Motor neuron (in vitro differentiated cells): Measurements from ENCODE around the gene NKX2-2. TPM values are rescaled to one million over a fixed set of nuclear protein-coding genes. Genes with fewer than 3 reads are reported as not detected.

Source experiments
- ATAC-seq, 8 experiments: fragments of 200-7000 bp; cut with Tn5 transposase; replicated peaks in 6 of 8; 2 replicates each; pipeline ENCODE4 v1.8.0; 2021; ENCODE audit warnings: mild to moderate bottlenecking in 8 of 8, moderate library complexity in 8 of 8
- H3K27ac ChIP-seq, 2 donors: fragments of 250-450 bp; sonication (Bioruptor Pico); 2 replicates each; pipeline ENCODE4 v1.9.0; 2021; ENCODE audit warnings: antibody characterized with exemption in 2 of 2, mild to moderate bottlenecking in 2 of 2, moderate library complexity in 1 of 2
- H3K4me1 ChIP-seq, 2 donors: fragments of 250-450 bp; sonication (Bioruptor Pico); replicated peaks in 1 of 2; 2 replicates each; pipeline ENCODE4 v1.6.1; 2021; ENCODE audit warnings: antibody characterized with exemption in 2 of 2, mild to moderate bottlenecking in 2 of 2, moderate library complexity in 1 of 2
- H3K4me3 ChIP-seq, 5 donors: fragments of 250-450 bp; sonication (Bioruptor Pico); 2 replicates each; pipeline ENCODE4 v1.9.0; 2021; ENCODE audit warnings: antibody characterized with exemption in 5 of 5, mild to moderate bottlenecking in 5 of 5, moderate library complexity in 4 of 5
- WGBS, 10 experiments: fragments of 450-650 bp; shearing (Covaris generic); methylation state at CpG; one replicate each; pipeline ENCODE4 v1.0.0; 2022; 5-methylcytosine and 5-hydroxymethylcytosine counted together
- in situ Hi-C, 9 experiments: fragments of 400-800 bp; cut with MboI; loops; one replicate each; pipeline ENCODE4 v1.15.0; 2021; ENCODE audit warnings: low sequenced_read_pairs in 9 of 9, low pct_unique_long_range_greater_than_20kb in 2 of 9; ENCODE audit not compliant: unreplicated experiment in 9 of 9
- total RNA-seq, 8 experiments: library from RNA; unstranded; fragments of 300-600 nt; gene quantifications; 2 replicates each; pipeline versions ENCODE4 v1.2.3 to v1.2.4, GENCODE V29; 2022

NKX2-2 gene
- total RNA-seq, 8 experiments from 2014 or later = 0.05 to 3.8 (median 0.15) TPM; not detected in 3

DNA sequence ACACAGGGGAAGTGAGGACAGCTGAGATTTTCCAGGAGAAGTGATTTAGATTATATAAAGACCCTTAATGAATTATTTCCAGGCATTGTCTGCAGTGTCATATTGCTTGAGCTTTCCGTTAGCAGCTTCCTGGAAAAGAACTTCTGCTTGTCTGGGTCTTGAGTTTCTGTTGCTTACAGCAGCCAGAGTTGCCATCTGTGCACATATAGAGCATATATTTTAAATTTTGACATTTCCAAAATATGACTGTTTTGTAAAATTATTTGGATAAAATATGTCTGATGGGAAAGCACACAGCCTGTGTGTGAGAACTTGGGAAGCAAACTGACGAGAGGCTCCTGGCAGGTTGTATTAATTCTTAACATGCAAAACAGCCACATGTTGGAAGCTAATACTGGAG lies 21.0 kb upstream of the NKX2-2 start:
- ATAC-seq = no peak
- in situ Hi-C loops = no loop called here
- H3K27ac ChIP-seq = no peak overlapping the region

DNA sequence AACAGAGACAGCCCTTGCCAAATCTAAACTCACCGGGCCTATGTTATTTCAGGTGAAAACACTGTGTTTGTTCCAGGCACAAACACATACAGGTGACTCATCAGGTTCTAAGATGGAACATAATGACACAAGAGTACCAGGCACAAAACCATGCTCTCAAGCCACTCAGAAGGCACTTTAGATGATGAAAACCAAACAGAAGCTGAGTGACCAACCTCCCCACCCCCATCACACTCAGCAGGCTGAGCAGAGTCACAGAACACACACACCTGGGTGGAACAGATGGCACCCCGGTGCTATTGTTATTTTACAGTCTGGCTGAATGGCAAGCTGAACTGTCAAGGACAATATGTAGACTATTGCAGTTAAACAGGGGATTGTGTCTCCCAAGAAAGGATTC lies 20.6 kb upstream of the NKX2-2 start:
- 21 to 76% (median 59%) methylated on average over 1 to 2 of the region's 2 CpGs; no CpG with 5 or more reads in 6 of the 10 experiments for WGBS, 10 experiments
- Histone ChIP-seq H3K4me1 (no peaks in the 10 kb centered on the region), H3K4me3 (no peak overlapping the region), H3K27ac (no peak overlapping the region)
- in situ Hi-C loops = no loop called here
- ATAC-seq = no peak

More for the DNA sequence above, 21.0 kb upstream of the NKX2-2 start:
- WGBS, 10 experiments = 5 to 86% (median 74%) methylated on average over 1 to 2 of the region's 2 CpGs; no CpG with 5 or more reads in 2 of the 10 experiments
- Histone ChIP-seq H3K4me1 (no peaks in the 10 kb centered on the region), H3K4me3 (no peak overlapping the region)

DNA sequence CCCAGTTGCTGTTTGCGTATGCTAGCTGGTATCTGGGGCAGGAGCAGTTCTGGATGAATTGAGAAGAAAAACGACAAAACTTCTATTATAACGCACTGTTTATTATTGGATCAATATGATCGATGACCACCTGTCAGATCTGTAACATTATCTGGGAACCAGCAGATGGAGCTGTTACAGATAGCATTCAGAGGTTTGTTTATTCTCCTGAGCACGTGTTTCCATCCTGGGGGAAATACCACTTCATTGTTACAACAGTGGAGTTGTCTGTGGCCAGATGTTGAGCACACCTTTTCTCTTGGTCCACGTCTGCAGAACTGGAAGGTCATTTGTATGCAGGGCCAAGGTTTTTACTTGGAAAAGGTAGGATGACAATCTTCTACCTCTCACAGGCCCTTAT lies 16.0 kb upstream of the NKX2-2 start:
- in situ Hi-C loops = no loop called here
- WGBS, 10 experiments = 0 to 58% (median 19%) methylated on average over 1 to 5 of the region's 6 CpGs; no CpG with 5 or more reads in 3 of the 10 experiments
- ATAC-seq = peak in 3 of 8 experiments; percentile 46 to 63 (median 61)
- H3K4me1 ChIP-seq = no peaks in the 10 kb centered on the region
- H3K4me3 ChIP-seq = no peak overlapping the region
- no peak overlapping the region for H3K27ac ChIP-seq

DNA sequence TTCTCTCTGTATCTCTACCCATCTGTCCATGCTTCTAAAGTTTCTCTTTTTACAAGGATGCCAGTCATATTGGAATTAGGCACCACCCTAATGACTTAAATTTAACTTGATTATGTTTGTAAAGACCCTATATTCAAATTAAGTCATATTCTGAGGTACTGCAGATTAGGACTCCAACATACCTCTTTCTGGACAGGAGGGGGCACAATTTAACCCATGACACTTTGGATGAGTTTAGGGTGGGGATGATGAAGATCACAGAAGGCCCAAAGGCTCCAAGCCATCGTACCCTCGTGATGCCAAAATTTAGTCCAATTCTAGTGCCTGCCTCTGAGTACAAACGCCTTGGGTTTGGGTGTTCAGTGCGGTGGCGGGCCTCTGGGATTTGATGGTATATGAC lies 15.0 kb upstream of the NKX2-2 start:
- H3K4me1 ChIP-seq = no peaks in the 10 kb centered on the region
- no peak for ATAC-seq
- no peak overlapping the region for H3K4me3 ChIP-seq
- no peak overlapping the region for H3K27ac ChIP-seq
- in situ Hi-C loops = no loop called here
- 52 to 94% (median 79%) methylated on average over 2 to 5 of the region's 5 CpGs; no CpG with 5 or more reads in 1 of the 10 experiments for WGBS, 10 experiments

DNA sequence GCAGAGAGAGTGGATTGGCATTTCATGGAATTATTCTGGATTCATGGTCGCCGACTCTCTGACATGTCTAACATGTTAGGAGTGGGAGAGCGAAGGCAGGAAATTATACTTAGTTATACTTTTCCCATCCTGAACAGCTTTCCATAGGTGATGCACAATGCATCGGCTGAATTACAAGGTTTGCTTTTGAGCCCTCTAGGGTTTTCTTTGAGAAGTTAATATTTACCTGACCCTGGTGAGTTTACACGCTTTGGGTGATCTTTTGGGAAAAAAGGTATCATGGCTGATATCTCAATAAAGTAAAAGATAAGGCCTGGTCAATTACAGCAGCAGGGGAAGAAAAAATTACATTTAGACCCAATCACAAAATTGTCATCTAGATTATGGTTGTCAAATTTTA lies 14.0 kb upstream of the NKX2-2 start:
- in situ Hi-C loops = no loop called here
- Histone ChIP-seq H3K4me1 (peaks cover 0 to under 1% of the 10 kb centered on the region in 2 donors), H3K27ac (no peak overlapping the region), H3K4me3 (no peak overlapping the region)
- ATAC-seq = no peak
- WGBS, 10 experiments = 0 to 74% (median 59%) methylated on average over 1 to 5 of the region's 5 CpGs; no CpG with 5 or more reads in 1 of the 10 experiments

DNA sequence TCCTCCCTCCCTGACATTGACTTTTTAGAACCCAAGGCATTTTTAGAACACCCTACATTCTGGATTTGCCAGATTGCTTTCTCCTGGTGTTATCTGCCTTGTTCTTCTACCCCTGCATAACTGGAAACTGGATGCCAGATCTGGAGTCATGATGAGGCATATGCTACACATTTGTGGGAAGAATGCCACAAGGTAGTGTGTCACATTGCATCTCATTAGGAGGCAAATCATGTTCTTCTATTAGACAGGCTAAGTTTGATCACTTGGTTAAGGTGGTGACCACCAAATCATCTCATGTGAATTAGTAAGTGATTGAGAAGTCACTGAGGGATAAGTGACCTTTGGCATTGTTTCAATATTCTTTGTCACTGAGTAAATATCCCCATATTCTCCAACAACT lies 12.9 kb upstream of the NKX2-2 start:
- ATAC-seq = no peak
- in situ Hi-C loops = no loop called here

DNA sequence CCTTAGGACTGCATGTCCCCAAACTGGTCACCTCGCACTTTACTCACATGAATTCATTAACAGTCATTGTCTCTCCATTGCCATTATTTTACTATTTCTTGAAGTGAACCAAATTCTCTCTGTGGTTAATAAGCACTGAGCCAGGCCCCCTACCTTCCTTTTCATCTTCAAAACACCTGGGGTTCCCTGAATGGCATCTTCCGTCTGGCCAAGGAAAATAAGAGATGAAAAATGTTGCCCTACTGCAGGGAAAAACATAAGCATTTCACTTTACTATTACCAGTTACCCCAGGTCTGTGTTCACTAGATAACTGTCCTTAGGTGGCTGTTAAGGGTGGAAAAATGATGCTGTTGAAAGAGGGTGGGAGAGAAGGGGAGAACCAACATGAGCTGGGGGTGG lies 10.0 kb upstream of the NKX2-2 start:
- Histone ChIP-seq H3K4me3 (no peak overlapping the region), H3K4me1 (peaks cover 5 to 12% of the 10 kb centered on the region in 2 donors), H3K27ac (no peak overlapping the region)
- in situ Hi-C loops = loop anchor here in 4 of 9 experiments (25.0 kb wide), 3 partner anchors 287 to 687 kb away; no protein-coding TSS in a partner anchor
- WGBS, 10 experiments = 0 to 45% (median 25%) methylated on average over 1 to 2 of the region's 2 CpGs; no CpG with 5 or more reads in 1 of the 10 experiments
- no peak for ATAC-seq

More for the DNA sequence above, 12.9 kb upstream of the NKX2-2 start:
- Histone ChIP-seq H3K4me1 (peaks cover 3 to 5% of the 10 kb centered on the region in 2 donors), H3K27ac (no peak overlapping the region), H3K4me3 (no peak overlapping the region)

DNA sequence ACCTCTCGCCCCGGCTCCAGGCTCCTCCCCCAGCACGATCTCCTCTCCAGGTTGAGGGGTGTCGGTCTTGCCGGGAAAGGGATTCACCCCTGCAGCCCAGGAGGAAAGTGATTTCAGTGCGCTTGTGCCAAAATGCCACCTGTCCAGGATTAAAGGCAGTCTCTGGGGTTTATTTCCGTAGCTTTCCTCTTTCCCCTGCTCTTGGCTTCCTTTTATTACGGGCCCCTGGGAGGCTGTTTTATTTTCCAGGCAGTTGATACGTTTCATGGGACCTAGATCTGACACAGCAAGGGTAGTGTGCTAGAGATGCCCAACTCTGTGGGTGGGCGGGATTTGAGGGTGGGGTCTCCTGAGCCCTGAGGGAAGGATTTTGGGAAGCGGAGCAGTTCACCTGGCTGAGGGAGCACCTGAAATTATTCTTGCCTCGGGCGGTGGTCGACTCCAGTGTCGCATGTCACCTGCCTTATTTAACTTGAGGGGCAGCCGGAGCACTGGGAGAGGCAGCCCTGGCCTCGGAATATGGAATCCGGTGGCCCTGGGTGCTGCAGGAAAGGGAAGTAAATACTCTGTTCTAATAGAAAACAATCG lies 9.5 kb upstream of the NKX2-2 start:
- WGBS, 10 experiments = 0 to 33% (median 9%) methylated on average over 1 to 9 of the region's 19 CpGs; no CpG with 5 or more reads in 2 of the 10 experiments
- Histone ChIP-seq H3K27ac (no peak overlapping the region), H3K4me1 (peaks cover 5 to 15% of the 10 kb centered on the region in 2 donors), H3K4me3 (peak overlapping the region in 1 of 5 donors; percentile 39)
- no peak for ATAC-seq
- in situ Hi-C loops = loop anchor here in 4 of 9 experiments (25.0 kb wide), 3 partner anchors 286 to 686 kb away; no protein-coding TSS in a partner anchor

DNA sequence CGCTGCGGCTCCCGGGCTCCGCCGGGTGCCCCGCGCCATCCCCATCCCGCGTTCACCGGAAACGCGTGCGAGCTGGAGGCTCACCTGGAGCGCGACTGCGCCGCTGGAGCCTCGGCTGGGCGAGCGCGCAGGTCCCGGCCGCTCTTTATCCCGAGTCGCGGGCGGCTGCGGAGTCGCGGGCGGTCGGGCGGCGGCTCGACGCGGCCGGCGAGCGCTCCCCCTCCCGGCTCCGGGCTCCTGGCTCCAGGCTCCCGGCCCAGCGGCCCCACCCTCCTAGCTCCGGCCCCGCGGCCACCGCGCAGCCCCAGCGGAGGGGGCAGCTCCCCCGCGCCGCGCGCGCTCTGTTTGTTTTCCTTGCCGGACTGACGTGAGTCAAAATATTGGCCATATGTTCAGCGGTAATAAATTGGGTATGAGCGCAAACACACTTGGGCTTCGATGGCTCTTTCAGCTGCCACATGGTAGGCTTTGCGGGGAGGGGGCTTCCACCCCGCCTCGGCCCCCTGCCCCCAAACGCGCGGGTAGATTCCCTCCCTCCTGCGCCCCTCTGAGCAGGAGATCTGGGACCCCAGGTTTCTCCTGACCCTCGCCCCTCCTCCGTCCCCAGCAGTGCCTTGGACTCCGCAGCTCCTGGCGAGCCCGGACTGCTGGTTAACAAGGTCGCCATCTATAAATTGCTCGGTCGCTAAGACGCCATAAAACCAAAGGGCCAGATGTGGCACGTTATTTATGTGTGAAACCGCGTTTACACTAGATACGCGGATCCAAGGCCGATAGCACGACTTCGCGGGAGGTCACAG lies 8.8 kb upstream of the NKX2-2 start:
- 0 to 13% (median 0%) methylated on average over 3 to 14 of the region's 86 CpGs; no CpG with 5 or more reads in 5 of the 10 experiments for WGBS, 10 experiments
- peak; percentile 53 to 70 (median 64) for ATAC-seq
- in situ Hi-C loops = loop anchor here in 4 of 9 experiments (25.0 kb wide), 3 partner anchors 285 to 685 kb away; no protein-coding TSS in a partner anchor
- Histone ChIP-seq H3K4me1 (peaks cover 7 to 22% of the 10 kb centered on the region in 2 donors), H3K4me3 (peak overlapping the region; percentile 11 to 42 (median 36)), H3K27ac (no peak overlapping the region)

DNA sequence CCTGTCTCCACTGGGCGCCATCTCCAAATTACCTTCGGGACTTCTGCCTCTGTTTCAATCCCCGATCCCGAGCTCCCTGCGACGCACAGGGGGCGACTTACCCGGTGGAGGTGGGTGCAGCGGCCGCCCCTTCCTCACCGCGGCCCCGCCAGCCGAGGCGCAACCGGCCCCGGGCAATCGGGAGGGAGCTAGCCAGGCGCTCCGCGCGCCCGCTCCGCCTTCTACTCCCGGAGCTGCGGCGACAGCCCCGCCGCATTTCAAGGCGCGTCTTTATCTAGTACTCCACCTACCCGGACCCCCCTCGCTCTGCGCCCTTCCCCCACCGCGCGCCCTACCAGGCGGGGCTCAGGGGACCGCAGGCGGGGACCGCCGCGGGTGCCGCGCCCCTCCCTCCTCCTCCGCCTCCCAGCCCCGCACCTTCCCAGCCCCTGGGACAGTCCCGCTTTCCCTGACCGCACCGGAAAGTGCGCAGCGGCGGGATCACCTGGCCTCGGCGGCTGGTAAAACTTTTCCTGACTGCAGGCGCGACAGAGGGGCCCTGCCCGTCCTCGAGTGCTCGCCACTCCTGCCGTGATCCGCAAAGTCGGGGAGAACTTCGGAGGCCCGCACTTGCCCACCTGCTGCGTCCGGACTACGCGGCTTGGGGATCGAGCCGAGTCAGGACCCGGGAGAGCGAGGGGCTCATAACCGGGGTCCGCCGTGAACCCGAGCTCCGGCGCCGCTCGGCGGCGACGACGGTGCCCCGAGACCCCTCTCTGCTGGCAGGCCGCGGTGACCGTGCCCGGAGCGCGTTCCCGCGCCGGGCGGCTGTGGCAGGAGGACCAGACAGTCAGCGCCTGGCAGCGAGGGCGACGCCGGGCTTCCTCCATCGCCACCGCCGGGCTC lies 8.0 kb upstream of the NKX2-2 start:
- in situ Hi-C loops = loop anchor here in 4 of 9 experiments (25.0 kb wide), 3 partner anchors 285 to 685 kb away; no protein-coding TSS in a partner anchor
- WGBS, 10 experiments = 0 to 1% (median 0%) methylated on average over 3 to 20 of the region's 104 CpGs; no CpG with 5 or more reads in 7 of the 10 experiments
- Histone ChIP-seq H3K4me3 (peak overlapping the region; percentile 11 to 42 (median 36)), H3K4me1 (peaks cover 13 to 31% of the 10 kb centered on the region in 2 donors), H3K27ac (no peak overlapping the region)
- ATAC-seq = peak in 6 of 8 experiments; percentile 6 to 46 (median 25)

DNA sequence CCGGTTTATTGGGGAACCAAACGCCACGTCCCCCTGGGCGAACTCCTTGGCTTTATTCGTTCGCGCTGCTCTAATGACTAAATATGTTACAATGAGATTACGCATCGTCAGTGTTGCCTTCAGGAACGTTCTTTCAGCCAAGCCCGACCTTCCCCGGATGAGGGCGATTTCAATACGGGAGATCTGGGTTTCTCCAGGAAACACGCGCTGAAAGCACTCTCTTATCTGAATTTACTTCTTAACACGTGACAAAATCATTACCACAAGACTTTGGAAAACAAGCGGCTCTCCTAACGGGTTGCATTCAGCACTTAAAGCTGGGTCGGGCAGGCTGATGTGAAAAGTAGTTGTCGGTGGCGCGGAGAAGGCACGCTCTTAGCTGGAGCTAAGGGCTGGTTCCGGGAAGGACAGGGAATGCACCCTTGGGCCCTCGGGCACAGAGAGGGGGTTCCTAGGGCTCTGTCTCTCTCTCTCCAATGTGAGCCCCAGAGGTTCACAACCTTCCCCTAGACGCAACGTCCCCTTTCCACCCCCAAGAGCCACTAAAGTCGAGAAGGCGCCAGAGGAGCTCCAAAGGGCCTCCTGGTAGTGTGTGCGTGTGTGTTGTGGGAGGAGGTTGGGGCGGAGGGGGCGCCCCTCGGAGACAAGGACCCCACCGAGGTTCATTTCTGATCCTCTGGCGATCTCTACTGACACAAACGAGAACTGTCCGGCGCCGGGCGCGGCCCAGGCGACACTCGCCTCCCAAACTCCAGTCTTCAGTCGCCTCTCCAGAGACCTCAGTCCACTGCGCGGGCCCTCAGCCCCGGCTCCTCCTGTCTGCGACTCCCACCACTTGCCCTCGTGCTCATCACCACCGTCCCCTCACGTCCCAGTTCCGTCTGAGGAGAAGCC lies 7.1 kb upstream of the NKX2-2 start:
- 0 to 4% (median 2%) methylated on average over 4 to 27 of the region's 53 CpGs; no CpG with 5 or more reads in 2 of the 10 experiments for WGBS, 10 experiments
- peak in 4 of 8 experiments; percentile 15 to 76 (median 61) for ATAC-seq
- Histone ChIP-seq H3K27ac (no peak overlapping the region), H3K4me1 (peaks cover 15 to 38% of the 10 kb centered on the region in 2 donors), H3K4me3 (peak overlapping the region in 3 of 5 donors; percentile 36 to 42 (median 39))
- in situ Hi-C loops = loop anchor here in 4 of 9 experiments (25.0 kb wide), 3 partner anchors 284 to 684 kb away; no protein-coding TSS in a partner anchor
